ENCODE data around the gene NAALADL2.

GRCh38 chr3:175279457-175279856 is 420.3 kb downstream of the NAALADL2 start:
- TF ChIP-seq CTCF (IDR thresholded peaks at IDR 0.05) (no peak), POLR2A (IDR thresholded peaks at IDR 0.05; ENCODE audit: low read depth) (no peak), POLR2AphosphoS5 (IDR thresholded peaks at IDR 0.05) (no peak), EP300 (IDR thresholded peaks at IDR 0.05) (no peak)
